Smooth muscle cell (in vitro differentiated cells): Measurements from ENCODE around the gene PLCB1. TPM values are rescaled to one million over a fixed set of nuclear protein-coding genes. Genes with fewer than 3 reads are reported as not detected.

ENCODE experiments used
- DNase-seq: peaks from one replicate; lab custom pipeline; 2025; ENCODE audit not compliant: unreplicated experiment; lab: John Stamatoyannopoulos, UW
- H2AFZ ChIP-seq: fragments of 200-600 bp; sonication (generic); 2 replicates; pipeline ENCODE4 v1.6.0; 2016; ENCODE audit warnings: antibody characterized with exemption, low read depth, mild to moderate bottlenecking
- H3F3A ChIP-seq: fragments of 200-600 bp; sonication (generic); 2 replicates; pipeline ENCODE4 v1.6.0; 2017; ENCODE audit warnings: antibody characterized with exemption, low read depth
- H3K27ac ChIP-seq: fragments of 200-600 bp; sonication (generic); 2 replicates; pipeline ENCODE4 v1.5.1; 2016; ENCODE audit warnings: low read depth, mild to moderate bottlenecking
- H3K27me3 ChIP-seq: fragments of 200-600 bp; sonication (generic); 2 replicates; pipeline ENCODE4 v1.6.1; 2016; ENCODE audit warnings: low read depth, mild to moderate bottlenecking
- H3K36me3 ChIP-seq: fragments of 200-600 bp; sonication (generic); 2 replicates; pipeline ENCODE4 v1.5.1; 2016; ENCODE audit warnings: low read depth
- H3K4me1 ChIP-seq: fragments of 200-600 bp; sonication (generic); 2 replicates; pipeline ENCODE4 v1.5.1; 2016; ENCODE audit warnings: low read depth
- H3K4me2 ChIP-seq: fragments of 200-600 bp; sonication (generic); 2 replicates; pipeline ENCODE4 v1.6.0; 2016; ENCODE audit warnings: mild to moderate bottlenecking
- H3K4me3 ChIP-seq: fragments of 200-600 bp; sonication (generic); 2 replicates; pipeline ENCODE4 v1.5.1; 2016; ENCODE audit warnings: mild to moderate bottlenecking
- H3K79me2 ChIP-seq: fragments of 200-600 bp; sonication (generic); 2 replicates; pipeline ENCODE4 v1.6.0; 2016; ENCODE audit warnings: low read depth, mild to moderate bottlenecking
- H3K9ac ChIP-seq: fragments of 200-600 bp; sonication (generic); 2 replicates; pipeline ENCODE4 v1.6.0; 2016; ENCODE audit warnings: low read depth
- H3K9me3 ChIP-seq: fragments of 200-600 bp; sonication (generic); replicated peaks from 2 replicates; pipeline ENCODE4 v1.5.1; 2016; ENCODE audit warnings: low read depth
- H4K20me1 ChIP-seq: fragments of 200-600 bp; sonication (generic); 2 replicates; pipeline ENCODE4 v1.6.0; 2016; ENCODE audit warnings: low read depth
- WGBS: methylation state at CpG from one replicate; pipeline ENCODE4 v1.1.7; 2016; ENCODE audit warnings: low lambda C conversion rate; 5-methylcytosine and 5-hydroxymethylcytosine counted together
- polyA plus RNA-seq: library from polyadenylated mRNA; unstranded; fragments of >200 nt; fragmentation: Nextera tagmentation; extraction: Ambion mirVana; gene quantifications from 2 replicates; pipeline ENCODE4 v1.2.1, GENCODE V29; 2016
- total RNA-seq: library from RNA; depleted of rRNA; stranded (reverse); fragments of >200 nt; gene quantifications from 2 replicates; pipeline ENCODE4 v1.2.3, GENCODE V29; 2014
- TF ChIP-seq, protein P1 (sequence below): fragments of 200-600 bp; sonication (generic); IDR thresholded peaks from 2 replicates; pipeline ENCODE4 v1.5.1; 2017; ENCODE audit warnings: borderline replicate concordance, mild to moderate bottlenecking, antibody characterized with exemption; ENCODE audit not compliant: insufficient read depth, poor library complexity, severe bottlenecking

PLCB1 gene
- total and polyA plus RNA-seq, 2 experiments from 2014 or later: 4.7 to 25.3 TPM

DNA sequence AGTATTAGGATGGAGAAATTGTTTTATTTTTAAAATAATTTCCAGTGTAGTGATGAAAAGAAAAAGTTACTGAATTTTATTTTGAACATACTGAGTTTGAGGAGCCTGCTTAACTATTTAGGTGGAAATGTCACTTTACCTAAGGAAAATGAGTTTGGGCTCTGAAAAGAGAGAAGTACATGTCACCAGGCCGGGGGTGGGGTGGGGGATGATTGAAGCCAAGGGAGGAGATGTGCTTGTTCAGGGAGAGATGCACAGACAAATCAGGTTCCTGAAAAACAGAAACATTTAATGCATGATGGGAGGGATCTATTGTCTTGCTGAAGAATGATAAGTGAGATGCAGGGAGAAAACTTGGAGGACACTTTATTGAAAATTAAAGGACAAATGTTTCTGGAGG lies 71.3 kb downstream of the PLCB1 start:
- H3K9ac ChIP-seq: no peak overlapping the region
- no peak overlapping the region for H2AFZ ChIP-seq
- H3K27ac ChIP-seq: no peak overlapping the region
- DNase-seq: no peak
- H3K79me2 ChIP-seq: no peaks in the 10 kb centered on the region
- H3K4me3 ChIP-seq: no peak overlapping the region
- no peaks in the 10 kb centered on the region for H3F3A ChIP-seq
- H3K4me1 ChIP-seq: peaks cover 7% of the 10 kb centered on the region
- no peaks in the 10 kb centered on the region for H3K9me3 ChIP-seq
- TF ChIP-seq, protein P1, sequence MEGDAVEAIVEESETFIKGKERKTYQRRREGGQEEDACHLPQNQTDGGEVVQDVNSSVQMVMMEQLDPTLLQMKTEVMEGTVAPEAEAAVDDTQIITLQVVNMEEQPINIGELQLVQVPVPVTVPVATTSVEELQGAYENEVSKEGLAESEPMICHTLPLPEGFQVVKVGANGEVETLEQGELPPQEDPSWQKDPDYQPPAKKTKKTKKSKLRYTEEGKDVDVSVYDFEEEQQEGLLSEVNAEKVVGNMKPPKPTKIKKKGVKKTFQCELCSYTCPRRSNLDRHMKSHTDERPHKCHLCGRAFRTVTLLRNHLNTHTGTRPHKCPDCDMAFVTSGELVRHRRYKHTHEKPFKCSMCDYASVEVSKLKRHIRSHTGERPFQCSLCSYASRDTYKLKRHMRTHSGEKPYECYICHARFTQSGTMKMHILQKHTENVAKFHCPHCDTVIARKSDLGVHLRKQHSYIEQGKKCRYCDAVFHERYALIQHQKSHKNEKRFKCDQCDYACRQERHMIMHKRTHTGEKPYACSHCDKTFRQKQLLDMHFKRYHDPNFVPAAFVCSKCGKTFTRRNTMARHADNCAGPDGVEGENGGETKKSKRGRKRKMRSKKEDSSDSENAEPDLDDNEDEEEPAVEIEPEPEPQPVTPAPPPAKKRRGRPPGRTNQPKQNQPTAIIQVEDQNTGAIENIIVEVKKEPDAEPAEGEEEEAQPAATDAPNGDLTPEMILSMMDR: no peak
- no peaks in the 10 kb centered on the region for H3K27me3 ChIP-seq
- no peak overlapping the region for H3K4me2 ChIP-seq
- 84% methylated on average over 1 of the region's 1 CpG for WGBS
- H4K20me1 ChIP-seq: peaks cover 3% of the 10 kb centered on the region
- H3K36me3 ChIP-seq: no peaks in the 10 kb centered on the region

DNA sequence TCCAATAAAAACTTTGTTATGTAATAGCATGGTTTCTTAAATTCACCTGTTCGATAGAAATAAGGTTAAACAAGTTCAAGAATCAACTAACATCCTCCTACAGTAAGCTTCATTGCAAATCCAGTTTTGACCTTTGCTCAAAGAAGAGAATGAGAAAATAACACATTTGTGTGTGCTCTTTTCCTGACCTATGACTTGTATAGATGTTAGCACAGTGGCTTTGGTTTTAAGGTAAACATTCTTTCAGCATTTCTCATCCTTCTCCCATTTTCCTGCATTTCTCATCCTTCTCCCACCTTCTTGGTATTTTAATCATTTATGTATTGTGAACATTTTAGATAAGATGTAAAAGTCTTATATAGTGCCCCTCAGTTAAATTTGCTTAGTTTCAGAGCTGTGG lies 73.9 kb downstream of the PLCB1 start:
- 97% methylated on average over 1 of the region's 1 CpG for WGBS

DNA sequence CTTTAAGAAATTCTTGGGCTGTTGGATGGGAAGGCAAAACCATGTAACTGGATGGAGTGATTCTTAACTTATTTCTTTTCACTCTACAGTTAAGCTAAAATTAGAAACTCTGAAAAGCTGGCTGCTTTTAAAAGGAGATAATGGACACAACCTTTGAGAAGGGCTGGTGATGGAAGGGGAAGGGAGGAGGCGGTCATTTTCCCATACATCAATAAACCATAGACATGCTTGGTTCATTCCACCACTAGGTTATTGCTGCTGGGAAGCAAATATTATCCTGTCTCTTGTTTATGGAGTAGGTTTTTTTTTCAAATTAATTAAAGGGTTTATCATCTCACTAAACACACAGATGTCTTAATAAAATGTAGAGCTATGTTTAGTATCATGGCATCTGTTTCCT lies 76.2 kb downstream of the PLCB1 start:
- no peak overlapping the region for H3K27ac ChIP-seq
- no peaks in the 10 kb centered on the region for H3K9me3 ChIP-seq
- H4K20me1 ChIP-seq: peaks cover 3% of the 10 kb centered on the region
- H3F3A ChIP-seq: no peaks in the 10 kb centered on the region
- WGBS: 92% methylated on average over 1 of the region's 1 CpG
- H3K4me3 ChIP-seq: no peak overlapping the region
- no peaks in the 10 kb centered on the region for H3K79me2 ChIP-seq
- H3K4me2 ChIP-seq: peak overlapping the region; percentile 66
- H2AFZ ChIP-seq: no peak overlapping the region
- H3K9ac ChIP-seq: no peak overlapping the region
- H3K27me3 ChIP-seq: no peaks in the 10 kb centered on the region
- DNase-seq: no peak
- TF ChIP-seq, protein P1: no peak
- peaks cover 23% of the 10 kb centered on the region for H3K4me1 ChIP-seq
- no peaks in the 10 kb centered on the region for H3K36me3 ChIP-seq

More for the DNA sequence above, 73.9 kb downstream of the PLCB1 start:
- no peak for DNase-seq
- no peak overlapping the region for H3K27ac ChIP-seq
- H4K20me1 ChIP-seq: peaks cover 3% of the 10 kb centered on the region
- peaks cover 23% of the 10 kb centered on the region for H3K4me1 ChIP-seq
- no peak overlapping the region for H2AFZ ChIP-seq
- H3F3A ChIP-seq: no peaks in the 10 kb centered on the region
- H3K79me2 ChIP-seq: no peaks in the 10 kb centered on the region
- H3K9me3 ChIP-seq: no peaks in the 10 kb centered on the region
- no peak overlapping the region for H3K4me2 ChIP-seq
- H3K9ac ChIP-seq: no peak overlapping the region
- no peaks in the 10 kb centered on the region for H3K36me3 ChIP-seq
- TF ChIP-seq, protein P1: no peak
- H3K27me3 ChIP-seq: no peaks in the 10 kb centered on the region
- no peak overlapping the region for H3K4me3 ChIP-seq

DNA sequence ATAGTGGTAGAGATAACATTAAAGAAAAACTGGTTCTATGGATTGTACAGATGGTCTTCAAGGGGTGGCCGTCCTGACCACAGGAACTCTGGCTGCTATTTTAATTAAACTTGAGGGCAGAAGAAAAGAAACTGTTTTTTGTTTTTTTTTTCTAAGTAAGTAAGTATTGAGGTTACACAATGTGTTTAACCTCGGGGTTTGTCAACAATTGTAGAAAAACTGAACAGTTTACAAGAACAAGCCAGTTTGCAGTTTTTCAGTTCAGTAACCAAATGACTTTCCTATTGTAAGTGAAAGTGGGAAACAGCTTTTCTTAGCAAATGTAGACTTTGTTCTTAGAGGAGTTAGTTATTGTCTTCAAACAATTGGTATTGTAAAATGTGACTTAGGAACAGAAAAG lies 77.0 kb downstream of the PLCB1 start:
- Histone ChIP-seq H3K27ac (no peak overlapping the region), H3F3A (no peaks in the 10 kb centered on the region), H3K4me3 (no peak overlapping the region), H3K9ac (no peak overlapping the region), H3K79me2 (no peaks in the 10 kb centered on the region), H3K4me2 (peak overlapping the region; percentile 66), H3K36me3 (no peaks in the 10 kb centered on the region), H4K20me1 (peaks cover 3% of the 10 kb centered on the region), H3K27me3 (no peaks in the 10 kb centered on the region), H3K9me3 (no peaks in the 10 kb centered on the region), H2AFZ (no peak overlapping the region), H3K4me1 (peaks cover 23% of the 10 kb centered on the region)
- 15% methylated on average over 2 of the region's 2 CpGs for WGBS
- TF ChIP-seq, protein P1: no peak
- DNase-seq: no peak
